NCI-H2227 (cell line): ENCODE data around the gene ZNF732.
"Not testable (repeated sequence)": the region's sequence is repeated elsewhere in the genome, so short reads cannot be mapped to it uniquely, and the experiment has no call there.

Experiments used
- DNase-seq: peaks from one replicate; lab custom pipeline; 2025; ENCODE audit not compliant: unreplicated experiment; lab: John Stamatoyannopoulos, UW

The ZNF732 gene

DNA sequence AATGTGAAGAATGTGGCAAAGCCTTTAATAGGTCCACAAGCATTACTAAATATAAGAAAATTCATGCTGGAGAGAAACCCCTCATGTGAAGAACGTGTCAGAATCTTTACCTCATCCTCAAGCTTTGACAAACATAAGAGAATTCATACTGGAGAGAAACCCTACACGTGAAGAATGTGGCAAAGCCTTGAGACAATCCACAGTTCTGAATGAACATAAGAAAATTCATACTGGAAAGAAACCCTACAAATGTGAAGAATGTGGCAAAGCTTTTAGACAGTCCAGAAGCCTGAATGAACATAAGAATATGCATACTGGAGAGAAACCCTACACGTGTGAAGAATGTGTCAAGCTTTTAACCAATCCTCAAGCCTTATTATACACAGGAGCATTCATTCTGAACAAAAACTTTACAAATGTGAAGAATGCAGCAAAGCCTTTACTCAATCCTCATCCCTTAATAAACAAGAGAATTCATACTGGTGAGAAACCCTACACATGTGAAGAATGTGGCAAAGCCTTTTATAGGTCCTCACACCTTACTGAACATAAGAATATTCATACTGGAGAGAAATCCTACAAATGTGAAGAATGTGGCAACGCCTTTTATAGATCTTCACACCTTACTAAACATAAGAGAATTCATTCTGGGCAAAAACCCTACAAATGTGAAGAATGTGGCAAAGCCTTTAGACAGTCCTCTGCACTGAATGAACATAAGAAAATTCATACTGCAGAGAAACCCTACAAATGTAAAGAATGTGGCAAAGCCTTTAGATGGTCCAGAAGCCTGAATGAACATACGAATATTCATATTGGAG lies 51.1 kb downstream of the ZNF732 start:
- no peak for DNase-seq

DNA sequence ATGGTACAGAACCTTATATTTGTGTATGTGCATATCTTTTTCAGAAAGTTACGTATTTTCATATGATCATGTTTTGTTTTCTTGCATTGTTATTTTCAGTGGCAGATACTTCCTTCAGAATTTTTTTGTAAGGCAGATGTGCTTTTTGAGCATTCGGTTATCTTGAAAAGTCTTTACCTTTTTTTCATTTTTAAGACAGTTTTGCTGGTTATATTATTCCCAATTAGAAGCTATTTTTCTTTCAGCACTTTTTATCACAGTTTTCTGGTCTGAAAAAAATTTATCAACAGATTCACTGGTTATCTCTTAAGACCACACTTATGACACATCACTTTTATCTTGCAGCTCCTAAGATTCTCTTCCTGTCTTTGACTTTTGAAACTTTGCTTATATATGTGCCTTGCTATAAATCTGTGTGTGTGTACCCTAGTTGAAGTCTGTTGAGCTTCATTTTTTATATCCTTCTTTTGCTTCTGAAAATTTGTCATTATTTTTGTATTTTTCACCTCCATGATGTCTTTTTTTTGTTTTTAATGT lies 53.1 kb downstream of the ZNF732 start:
- no peak for DNase-seq

GRCh38 chr4:244471-244870 lies 60.8 kb downstream of the ZNF732 start:
- peak; percentile 7 for DNase-seq

DNA sequence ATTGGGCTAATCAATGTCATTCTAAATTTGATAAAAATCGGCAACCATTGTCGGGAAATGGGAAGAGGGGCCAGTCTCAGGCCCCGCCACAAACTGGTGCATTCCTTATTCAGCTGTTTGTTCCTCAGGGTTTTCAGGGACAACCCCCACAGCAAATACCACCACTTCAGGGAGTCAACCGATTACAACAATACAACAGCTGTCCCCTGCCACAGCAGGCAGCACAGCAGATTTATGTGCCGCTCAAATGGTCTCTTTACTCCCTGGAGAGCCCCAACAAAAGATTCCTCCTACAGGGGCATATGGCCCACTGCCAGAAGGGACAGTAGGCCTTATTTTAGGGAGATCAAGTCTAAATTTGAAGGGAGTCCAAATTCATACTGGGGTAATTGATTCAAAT lies 61.8 kb downstream of the ZNF732 start:
- DNase-seq = no peak

- DNase-seq = no peak
These were observed 63.0 kb downstream of the ZNF732 start for GRCh38 chr4:242121-242848.

DNA sequence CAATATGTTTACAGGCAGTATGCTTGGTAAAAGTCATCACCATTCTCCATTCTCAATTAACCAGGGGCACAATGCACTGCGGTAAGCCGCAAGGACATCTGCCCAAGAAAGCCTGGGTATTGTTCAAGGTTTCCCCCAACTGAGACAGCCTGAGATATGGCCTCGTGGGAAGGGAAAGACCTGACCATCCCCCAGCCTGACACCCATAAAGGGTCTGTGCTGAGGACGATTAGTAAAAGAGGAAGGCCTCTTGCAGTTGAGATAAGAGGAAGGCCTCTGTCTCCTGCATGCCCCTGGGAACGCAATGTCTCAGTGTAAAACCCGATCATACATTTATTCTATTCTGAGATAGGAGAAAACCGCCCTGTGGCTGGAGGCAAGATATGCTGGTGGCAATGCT lies 63.9 kb downstream of the ZNF732 start:
- not testable (repeated sequence) for DNase-seq

GRCh38 chr4:236028-236427 lies 69.2 kb downstream of the ZNF732 start:
- DNase-seq = no peak

- no peak for DNase-seq
These were observed 71.1 kb downstream of the ZNF732 start for GRCh38 chr4:234178-234577.

- no peak for DNase-seq
These were observed 81.3 kb downstream of the ZNF732 start for GRCh38 chr4:223913-224497.
